Fibroblast of skin of right biceps (primary cell): ENCODE measurements around the gene MINAR2.

ENCODE experiments used
- DNase-seq: peaks from one replicate; pipeline ENCODE4 v3.0.0-alpha.2; 2013

Gene MINAR2

GRCh38 chr5:129747572-129748407, at the start of gene MINAR2:
TSS of gene MINAR2 (plus strand) at chr5:129748094. CDS start at chr5:129748191, 97 bp downstream.
- no peak for DNase-seq

DNA sequence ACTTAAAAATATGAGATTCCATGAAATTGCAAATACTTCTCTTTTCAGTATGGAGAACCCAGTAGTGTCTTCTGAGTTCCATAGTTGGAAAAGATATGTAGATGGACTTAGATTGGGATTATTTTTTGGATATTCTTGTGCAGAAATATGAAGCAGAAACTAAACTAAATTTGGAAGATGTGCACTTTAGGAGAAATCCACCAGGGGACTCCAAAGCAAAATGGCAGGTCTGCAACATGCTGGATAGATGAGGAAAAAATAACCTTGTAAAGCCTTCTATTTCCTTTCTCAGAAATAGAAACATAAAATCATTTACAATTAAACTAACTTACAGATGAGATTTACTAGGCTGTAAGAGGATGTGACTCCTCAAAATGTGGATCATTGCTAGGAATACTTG, 49.2 kb upstream of the MINAR2 start:
- DNase-seq: no peak

DNA sequence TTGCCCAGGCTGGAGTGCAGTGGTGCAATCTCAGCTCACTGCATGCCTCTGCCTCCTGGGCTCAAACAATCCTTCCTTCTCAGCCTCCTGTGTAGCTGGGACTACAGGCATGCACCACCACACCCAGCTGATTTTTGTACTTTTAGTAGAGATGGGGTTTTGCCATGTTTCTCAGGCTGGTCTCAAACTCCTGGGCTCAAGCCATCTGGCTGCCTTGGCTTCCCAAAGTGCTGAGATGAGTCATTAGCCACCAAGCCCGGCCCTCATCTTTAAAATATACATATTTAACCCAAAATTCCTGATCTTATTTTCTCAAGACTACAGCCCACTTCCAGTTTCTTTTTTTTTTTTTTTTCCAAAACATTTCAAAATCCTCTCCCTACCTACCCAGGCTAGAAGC, 31.7 kb upstream of the MINAR2 start:
- DNase-seq: peak; percentile 49

DNA sequence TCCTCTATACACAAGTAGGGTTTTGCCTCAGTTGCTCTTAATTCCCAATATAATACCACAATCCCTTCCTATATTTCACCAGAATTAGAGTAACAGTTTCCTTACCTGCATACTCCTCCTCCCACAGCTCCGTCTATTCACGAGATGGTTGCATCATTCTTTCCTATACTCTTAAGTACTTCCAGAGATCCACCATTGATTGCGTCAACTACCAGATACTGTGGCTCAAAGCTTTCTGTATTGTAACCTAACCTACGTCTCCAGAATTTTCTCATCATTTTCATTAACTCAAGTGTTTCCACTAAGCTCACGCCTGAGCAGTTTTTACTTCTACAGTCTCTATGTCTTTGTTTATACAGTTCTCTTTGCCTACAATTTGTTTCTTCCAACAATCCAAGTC, 31.2 kb upstream of the MINAR2 start:
- DNase-seq: peak; percentile 31

GRCh38 chr5:129717751-129718310, 30.1 kb upstream of the MINAR2 start:
- no peak for DNase-seq

- DNase-seq: peak; percentile 46
Measured at GRCh38 chr5:129718471-129719090, 29.3 kb upstream of the MINAR2 start.

DNA sequence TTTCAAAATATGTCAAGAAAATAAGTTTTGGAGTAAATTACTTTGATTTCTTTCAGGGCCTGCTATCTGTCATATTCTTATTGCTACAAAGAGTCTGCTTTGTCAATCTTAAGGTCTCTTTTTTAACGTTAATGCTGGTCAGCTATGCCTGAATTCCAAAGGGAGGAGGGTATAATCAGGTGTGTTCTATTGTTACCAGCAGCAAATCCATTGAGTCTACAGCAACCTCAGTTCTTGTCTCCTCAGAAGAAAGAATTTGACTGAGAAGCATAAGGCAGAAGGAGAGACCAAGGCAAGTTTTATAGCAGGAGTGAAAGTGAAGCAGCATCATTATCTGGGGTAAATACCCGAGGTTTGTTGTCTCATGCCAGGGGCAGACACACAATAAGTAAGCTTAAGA, 23.7 kb upstream of the MINAR2 start:
- DNase-seq: no peak

DNA sequence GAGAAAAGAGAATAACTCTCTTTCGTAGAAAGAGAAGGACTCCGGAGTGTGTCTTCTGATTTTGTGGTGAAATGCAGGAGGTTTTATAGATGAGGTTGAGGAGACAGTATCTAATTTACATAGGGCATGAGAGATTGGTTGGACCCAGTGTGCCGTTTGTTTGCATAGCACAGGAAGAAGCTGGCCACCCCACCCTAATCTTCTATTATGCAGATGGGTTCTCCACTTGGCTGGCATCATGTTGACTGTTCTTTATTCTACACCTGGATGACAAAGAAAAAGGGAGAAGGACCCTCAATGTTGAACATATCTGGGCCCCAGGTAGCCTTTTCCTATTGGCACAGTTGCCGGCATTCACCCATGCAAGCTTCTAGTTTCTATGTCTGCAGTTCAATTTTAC, 23.2 kb upstream of the MINAR2 start:
- DNase-seq: no peak

DNA sequence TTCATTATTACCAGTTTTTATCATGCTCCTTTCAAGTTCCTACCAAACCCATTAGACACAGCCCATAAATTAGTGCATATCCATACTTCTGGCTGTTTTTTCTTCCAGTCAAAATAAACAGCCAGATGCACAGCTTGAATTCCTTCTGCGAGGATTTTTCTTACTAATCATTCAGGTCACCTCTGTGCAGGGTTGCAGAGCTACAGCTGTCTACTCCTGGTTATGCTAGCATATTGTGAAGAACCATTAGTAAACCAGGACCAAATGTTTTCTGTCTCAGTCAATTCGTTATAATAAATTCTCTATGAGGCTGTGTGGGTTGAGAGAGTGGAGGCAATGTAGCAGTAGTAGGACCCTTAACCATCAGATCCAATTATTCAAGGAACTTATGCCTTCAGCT, 8.1 kb upstream of the MINAR2 start:
- DNase-seq: no peak

GRCh38 chr5:129743541-129744187, 4.2 kb upstream of the MINAR2 start:
- no peak for DNase-seq

DNA sequence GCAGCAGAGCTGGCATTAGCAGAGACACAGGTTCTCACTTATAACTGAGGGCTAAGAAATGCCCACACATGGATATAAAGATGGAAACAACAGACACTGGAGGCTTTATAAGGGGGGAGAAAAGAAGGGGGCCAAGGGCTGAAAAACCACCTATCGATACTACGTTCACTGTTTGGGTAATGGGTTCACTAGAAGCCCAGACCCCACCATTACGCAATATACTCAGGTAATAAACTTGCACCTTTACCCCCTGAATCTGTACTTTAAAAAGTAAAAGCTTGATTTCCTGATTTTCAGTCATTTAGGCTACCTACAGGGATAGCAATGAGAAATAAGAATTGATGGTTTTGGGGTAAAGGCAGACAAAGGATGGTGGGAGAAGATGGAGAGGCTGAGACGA, 1.9 kb upstream of the MINAR2 start:
- no peak for DNase-seq

DNA sequence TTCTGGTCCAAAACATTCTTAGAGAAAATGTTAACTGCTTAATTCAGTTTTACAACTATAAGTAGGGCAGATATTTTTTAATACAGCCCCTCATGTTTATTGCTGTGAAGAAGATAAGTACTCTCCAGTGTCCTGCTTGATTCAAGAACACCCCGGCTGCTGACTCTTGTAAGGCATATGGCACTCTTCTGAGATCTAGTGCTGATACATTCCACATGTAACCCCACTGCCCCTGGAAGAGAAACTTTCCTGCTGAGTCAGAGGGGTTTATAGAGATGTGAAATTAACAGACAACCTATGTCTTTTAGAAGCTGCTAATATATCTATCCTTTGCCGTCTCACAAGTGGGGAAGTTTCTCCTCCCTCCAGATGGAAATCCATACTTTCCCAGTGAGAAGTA, 1.0 kb upstream of the MINAR2 start:
- DNase-seq: peak; percentile 39

DNA sequence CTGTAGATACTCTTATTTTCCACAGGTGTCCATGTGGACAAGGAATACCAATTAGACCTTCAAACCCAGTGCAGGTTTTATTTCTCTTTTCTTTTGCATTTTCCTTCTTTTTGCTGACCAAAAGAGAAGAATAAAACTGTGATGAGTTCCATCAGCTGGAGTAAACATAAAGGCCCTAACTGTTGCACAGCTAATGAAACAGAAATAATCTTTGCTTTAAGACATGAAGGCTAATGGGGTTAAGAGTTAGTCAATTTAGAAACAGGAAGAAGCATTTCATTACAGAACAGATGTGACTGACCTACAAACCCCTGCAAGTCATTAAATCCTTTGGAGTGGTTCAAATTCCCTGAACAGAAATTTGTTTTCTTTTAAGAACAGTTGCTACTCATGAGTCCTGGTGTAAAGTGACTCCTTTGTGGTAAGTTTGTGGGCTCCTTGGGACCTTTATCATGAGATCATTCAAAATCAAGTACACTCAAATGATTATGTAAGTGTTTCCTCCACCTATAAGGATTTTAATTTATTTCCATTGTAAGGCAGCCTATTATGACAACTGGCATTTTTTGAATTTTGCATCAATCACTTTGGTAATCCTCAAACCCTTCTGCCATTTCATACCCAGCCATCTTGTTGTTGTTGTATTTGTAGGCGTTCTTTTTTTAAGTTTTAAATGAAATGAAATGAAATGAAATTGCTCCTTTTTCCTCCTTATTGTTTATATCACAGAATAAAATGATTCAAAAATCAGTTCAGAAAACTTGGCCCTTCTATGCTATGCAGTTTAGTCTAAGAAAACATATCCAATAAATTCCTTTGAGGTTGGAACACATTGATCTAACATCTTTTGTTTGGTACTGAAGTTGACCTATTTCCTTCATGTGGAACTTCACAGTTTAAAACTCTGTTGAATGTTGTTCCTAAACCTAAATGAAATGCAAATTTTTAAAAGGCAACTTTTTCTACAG, 1.3 kb downstream of the MINAR2 start:
- DNase-seq: no peak

- no peak for DNase-seq
Measured at GRCh38 chr5:129760636-129761325, 12.9 kb downstream of the MINAR2 start.

- DNase-seq: no peak
Measured at GRCh38 chr5:129763651-129764050, 15.8 kb downstream of the MINAR2 start.

- no peak for DNase-seq
Measured at GRCh38 chr5:129766798-129767197, 18.9 kb downstream of the MINAR2 start.

GRCh38 chr5:129767927-129768380, 20.1 kb downstream of the MINAR2 start:
- peak; percentile 90 for DNase-seq

- no peak for DNase-seq
Measured at GRCh38 chr5:129768735-129769134, 20.8 kb downstream of the MINAR2 start.

DNA sequence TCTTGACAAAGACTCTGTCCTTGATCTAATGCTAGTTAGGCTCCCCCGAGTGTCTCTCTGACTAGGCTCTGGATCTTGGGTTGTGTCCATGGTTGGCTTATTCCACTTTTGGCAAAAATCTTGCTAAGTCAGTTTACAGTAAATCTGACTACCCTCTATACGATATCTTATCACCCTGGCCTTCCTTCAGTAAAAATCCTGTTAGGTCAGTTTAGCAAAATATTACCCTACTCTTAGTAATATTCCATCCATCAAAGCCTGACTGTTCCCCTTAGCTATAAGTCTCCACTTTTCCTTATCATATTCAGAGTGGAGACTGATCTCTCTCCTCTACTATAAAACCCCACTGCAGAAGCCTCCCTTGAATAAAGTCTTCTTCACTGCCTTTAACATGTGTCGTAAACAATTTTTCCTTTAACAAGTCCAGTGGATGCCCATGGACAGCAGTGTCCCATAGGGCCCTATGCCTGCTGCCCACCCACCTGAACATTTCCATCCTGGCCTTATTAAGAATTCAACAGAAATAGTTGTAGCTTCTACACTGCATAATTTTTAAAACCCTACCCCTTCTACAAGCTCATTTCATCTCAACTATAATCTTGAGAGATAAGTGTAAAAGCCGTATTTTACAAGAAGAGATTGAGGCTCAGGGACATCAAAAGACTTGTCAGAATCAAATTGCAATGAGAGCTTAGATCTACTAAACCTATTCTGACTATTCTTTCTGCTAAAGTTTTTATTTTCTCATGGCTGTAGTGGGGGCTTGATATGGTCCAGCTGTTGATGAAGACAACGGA, 22.3 kb downstream of the MINAR2 start:
- DNase-seq: no peak

- peak; percentile 59 for DNase-seq
Measured at GRCh38 chr5:129771058-129771838, 23.4 kb downstream of the MINAR2 start.
